ENCODE measurements around the gene HCRTR1. TPM values are rescaled to one million over a fixed set of nuclear protein-coding genes. Genes with fewer than 3 reads are reported as not detected.

HCRTR1 gene
- total RNA-seq, 2 donors from 2014 or later, result not detected

DNA sequence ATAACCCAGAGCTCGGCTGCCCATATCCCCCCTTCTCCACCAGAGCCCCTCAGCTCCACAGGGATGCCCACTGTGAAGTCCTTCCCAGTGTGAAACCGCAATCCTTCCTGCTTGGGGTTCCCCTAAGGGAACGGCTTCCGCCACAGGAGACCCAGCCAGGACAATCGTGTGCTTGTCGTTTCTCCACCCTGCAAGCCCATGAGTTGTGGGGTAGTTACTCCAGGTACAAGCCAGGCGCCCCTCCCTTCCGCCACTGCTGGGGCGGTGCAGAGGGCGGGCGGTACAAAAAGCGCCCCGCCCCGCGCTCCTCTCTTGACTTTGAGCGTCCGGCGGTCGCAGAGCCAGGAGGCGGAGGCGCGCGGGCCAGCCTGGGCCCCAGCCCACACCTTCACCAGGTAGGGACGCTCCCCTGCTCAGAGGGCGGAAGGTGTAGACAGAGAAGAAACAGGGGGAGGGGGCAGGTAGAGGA is 41.3 kb upstream of the HCRTR1 start, which contains the start of gene TINAGL1:
TSS of gene TINAGL1 (plus strand) at position 315 of the 469 bp plus-strand sequence. CDS start 634 bp downstream, outside the sequence.
- H3K4me1 Mint-ChIP-seq, result peaks cover 9% of the 10 kb centered on the region
- peaks cover 2% of the 10 kb centered on the region for H3K36me3 Mint-ChIP-seq (ENCODE audit: low read depth)
- no peak within 1 kb of the TSS for H3K4me3 Mint-ChIP-seq
- no peak for ATAC-seq
- no peak within 1 kb of the TSS for H3K27ac Mint-ChIP-seq
- no peaks in the 10 kb centered on the region for H3K9me3 ChIP-seq (ENCODE audit: control insufficient read depth, low read length, poor library complexity, severe bottlenecking)
- no peak for DNase-seq
- peaks cover 56% of the 10 kb centered on the region for H3K27me3 Mint-ChIP-seq

DNA sequence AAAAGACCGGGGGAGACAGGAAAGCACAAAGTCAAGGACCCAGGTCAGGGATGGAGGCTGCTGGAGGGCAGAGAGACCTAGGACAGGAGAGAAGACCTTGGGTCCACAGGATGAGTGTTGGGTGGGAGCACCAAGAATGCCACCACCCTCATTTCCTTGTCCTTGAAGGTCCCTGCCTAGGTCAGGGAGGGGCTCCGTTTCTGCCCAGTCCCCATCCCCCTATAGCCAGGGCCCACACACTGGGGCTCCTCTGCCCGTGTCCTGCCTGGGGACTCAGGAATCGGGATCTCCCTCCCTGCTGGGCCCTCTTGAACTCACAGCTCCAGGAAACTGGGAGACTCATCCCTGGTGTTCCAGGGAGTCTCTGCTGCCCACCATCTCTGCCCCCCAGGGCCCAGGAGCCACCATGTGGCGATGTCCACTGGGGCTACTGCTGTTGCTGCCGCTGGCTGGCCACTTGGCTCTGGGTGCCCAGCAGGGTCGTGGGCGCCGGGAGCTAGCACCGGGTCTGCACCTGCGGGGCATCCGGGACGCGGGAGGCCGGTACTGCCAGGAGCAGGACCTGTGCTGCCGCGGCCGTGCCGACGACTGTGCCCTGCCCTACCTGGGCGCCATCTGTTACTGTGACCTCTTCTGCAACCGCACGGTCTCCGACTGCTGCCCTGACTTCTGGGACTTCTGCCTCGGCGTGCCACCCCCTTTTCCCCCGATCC is 40.6 kb upstream of the HCRTR1 start:
- Mint-ChIP-seq H3K4me1 (peaks cover 7% of the 10 kb centered on the region), H3K27ac (no peak overlapping the region), H3K36me3 (ENCODE audit: low read depth) (peaks cover 2% of the 10 kb centered on the region), H3K27me3 (peaks cover 53% of the 10 kb centered on the region), H3K4me3 (no peak overlapping the region)
- no peak for ATAC-seq
- no peak for DNase-seq
- no peaks in the 10 kb centered on the region for H3K9me3 ChIP-seq (ENCODE audit: control insufficient read depth, low read length, poor library complexity, severe bottlenecking)

DNA sequence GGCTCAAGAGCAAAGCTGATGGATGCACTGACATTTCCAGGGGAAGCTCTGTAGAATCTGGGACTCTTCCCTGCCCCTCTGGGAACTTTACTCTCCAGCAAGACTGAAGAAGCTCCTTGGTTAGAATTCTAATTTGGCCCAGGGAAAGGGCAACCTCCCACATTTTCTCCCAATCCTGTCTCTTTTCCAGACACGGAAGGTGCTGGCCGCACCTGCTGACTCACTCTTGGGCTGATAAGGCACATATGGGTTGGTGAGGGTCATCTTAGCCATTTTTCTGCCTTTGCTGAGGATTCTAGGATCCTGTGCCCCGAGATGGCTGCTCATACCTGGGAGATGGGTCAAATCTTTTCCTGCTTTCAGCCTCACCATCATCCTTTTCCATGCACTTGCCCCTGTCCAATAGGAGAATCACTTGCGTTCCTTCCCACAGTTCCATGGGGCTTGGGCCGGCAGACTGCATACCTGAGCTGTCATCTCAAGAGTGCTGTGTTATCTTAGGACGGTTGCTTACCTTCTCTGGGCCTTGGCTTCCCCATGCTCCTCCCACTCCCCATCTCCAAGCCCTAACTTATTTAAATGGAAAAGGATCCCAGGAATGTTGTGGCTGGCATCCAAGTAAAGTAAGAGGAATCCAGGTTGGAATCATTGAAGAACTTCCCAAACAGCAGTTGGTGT is 39.8 kb upstream of the HCRTR1 start:
- H3K27me3 Mint-ChIP-seq, result peaks cover 53% of the 10 kb centered on the region
- peaks cover 7% of the 10 kb centered on the region for H3K4me1 Mint-ChIP-seq
- H3K27ac Mint-ChIP-seq, result no peak overlapping the region
- DNase-seq, result no peak
- H3K36me3 Mint-ChIP-seq (ENCODE audit: low read depth), result peaks cover 2% of the 10 kb centered on the region
- H3K9me3 ChIP-seq (ENCODE audit: control insufficient read depth, low read length, poor library complexity, severe bottlenecking), result no peaks in the 10 kb centered on the region
- no peak overlapping the region for H3K4me3 Mint-ChIP-seq
- no peak for ATAC-seq

DNA sequence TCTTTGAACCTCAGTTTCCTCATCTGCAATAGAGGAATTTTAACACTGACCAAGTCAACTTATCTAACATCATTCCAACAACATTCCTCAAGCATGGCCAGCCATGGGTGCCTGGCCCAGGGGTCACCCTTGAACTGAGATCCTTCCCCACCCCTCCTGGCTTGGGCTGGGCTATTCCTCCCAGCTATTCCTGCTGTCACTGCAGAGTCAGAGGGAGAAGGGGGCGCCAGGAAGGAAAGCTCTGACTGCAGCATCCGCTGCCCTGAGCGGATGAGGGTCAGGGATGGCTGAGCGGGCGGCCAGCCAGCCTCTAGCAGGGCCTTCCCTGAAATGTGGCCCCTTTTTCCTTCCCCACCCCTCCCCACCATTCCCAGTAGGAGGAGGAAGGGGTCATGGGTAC is 38.1 kb upstream of the HCRTR1 start:
- Mint-ChIP-seq H3K4me1 (peaks cover 9% of the 10 kb centered on the region), H3K27ac (no peak overlapping the region)

DNA sequence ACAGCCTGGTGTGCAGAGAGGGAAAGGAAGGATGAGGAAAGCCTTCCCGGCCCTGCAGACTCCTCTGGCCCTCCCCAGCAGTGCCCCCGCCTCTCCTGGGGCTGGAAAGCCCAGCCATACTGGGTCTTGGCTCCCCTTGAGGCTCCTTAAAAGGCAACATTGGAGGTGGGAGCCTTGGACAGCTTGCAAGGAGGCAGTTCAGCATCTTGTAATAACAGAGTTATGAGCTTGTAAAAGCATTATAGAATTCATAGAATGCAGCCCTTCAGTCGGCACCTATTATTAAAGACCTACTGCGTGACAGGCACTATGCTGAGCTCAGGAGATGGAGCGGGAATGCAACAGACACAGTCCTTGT is 37.0 kb upstream of the HCRTR1 start:
- Mint-ChIP-seq H3K4me3 (no peak overlapping the region), H3K4me1 (peaks cover 9% of the 10 kb centered on the region), H3K36me3 (ENCODE audit: low read depth) (no peaks in the 10 kb centered on the region), H3K27me3 (peaks cover 35% of the 10 kb centered on the region), H3K27ac (no peak overlapping the region)
- no peak for DNase-seq
- ATAC-seq, result no peak
- H3K9me3 ChIP-seq (ENCODE audit: control insufficient read depth, low read length, poor library complexity, severe bottlenecking), result no peaks in the 10 kb centered on the region

More for the DNA sequence above, 38.1 kb upstream of the HCRTR1 start:
- no peak for DNase-seq
- H3K36me3 Mint-ChIP-seq (ENCODE audit: low read depth), result no peaks in the 10 kb centered on the region
- H3K4me3 Mint-ChIP-seq, result no peak overlapping the region
- peaks cover 47% of the 10 kb centered on the region for H3K27me3 Mint-ChIP-seq
- H3K9me3 ChIP-seq (ENCODE audit: control insufficient read depth, low read length, poor library complexity, severe bottlenecking), result no peaks in the 10 kb centered on the region
- no peak for ATAC-seq

DNA sequence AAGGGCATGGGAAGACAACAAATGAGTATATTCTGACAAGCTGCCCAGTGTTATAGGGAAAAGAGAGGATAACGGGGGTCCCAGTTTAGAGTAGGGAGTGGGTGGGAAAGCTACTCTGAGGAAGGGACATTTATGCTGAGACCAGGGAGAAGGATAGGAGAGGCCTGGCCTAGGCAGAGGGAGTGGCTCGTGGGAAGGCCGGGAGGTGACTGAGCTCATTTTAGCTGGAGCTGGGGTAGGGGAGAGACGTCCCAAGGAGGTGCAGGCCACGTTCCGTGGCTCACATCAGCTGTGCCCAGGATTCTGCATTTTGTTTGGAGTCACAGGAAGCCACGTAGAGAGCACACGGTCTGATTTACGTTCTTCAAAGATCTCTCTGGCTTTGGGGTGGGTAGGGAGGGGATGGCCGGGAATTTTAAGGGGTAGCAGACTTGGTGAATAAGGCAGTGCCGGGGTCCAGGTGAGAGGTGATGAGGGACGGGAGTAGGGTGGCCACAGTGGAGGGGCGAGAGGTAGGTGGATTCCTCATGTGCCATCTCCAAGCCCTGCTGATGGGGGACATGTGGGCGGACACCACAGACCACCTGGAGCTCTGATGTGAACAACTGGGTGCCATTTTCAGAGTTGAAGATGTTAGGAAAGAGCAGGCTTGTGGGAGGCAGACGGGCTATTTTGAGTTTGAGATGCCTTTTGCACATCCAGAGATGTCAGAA is 36.4 kb upstream of the HCRTR1 start:
- H3K36me3 Mint-ChIP-seq (ENCODE audit: low read depth), result no peaks in the 10 kb centered on the region
- peaks cover 30% of the 10 kb centered on the region for H3K27me3 Mint-ChIP-seq
- no peaks in the 10 kb centered on the region for H3K9me3 ChIP-seq (ENCODE audit: control insufficient read depth, low read length, poor library complexity, severe bottlenecking)
- H3K27ac Mint-ChIP-seq, result no peak overlapping the region
- ATAC-seq, result no peak
- no peak overlapping the region for H3K4me3 Mint-ChIP-seq
- DNase-seq, result no peak
- H3K4me1 Mint-ChIP-seq, result peaks cover 6% of the 10 kb centered on the region

DNA sequence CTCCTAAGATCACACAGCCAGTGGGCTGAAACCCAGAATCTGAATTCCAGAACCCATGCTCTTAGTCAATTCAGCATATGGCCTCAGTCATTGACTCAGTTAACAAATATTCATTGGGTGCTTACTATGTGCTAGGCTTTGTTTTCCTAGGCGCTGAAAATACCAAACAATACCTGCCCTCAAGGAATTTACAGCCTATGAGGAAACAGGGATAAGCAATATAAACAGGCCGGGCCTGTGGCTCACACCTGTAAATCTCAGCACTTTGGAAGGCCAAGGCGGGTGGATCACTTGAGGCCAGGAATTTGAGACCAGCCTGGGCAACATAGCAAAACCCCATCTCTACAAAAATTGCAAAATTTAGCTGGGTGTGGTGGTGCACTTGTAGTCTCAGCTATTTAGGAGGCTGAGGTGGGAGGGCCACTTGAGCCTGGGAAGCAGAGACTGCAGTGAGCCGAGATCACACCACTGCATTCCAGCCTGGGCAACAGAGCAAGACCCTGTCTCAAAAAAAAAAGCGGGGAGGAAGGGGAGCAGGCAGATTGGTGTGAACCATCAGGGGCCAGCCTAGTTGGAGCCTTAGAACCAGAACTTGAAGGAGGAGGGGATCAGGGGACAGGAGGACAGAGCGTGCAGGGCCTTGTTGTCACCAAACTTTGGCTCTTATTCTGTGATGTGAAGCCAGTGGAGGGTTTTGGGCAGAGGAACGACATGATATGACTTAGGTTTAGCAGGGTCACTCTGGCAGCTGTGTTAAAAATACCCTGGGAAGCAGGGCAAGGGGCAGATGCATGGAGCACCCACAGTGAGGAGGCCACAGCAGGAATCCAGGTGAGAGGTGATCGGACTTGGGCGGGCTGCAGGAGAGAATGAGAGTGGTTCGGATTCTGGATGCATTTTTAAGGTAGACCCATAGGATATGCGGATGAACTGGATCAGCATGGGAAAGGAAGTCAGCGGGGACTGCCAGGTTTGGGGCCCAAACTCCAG is 35.4 kb upstream of the HCRTR1 start:
- peaks cover 24% of the 10 kb centered on the region for H3K27me3 Mint-ChIP-seq
- DNase-seq, result no peak
- ATAC-seq, result no peak
- no peak overlapping the region for H3K4me3 Mint-ChIP-seq
- H3K36me3 Mint-ChIP-seq (ENCODE audit: low read depth), result no peaks in the 10 kb centered on the region
- H3K4me1 Mint-ChIP-seq, result peaks cover 2% of the 10 kb centered on the region
- no peaks in the 10 kb centered on the region for H3K9me3 ChIP-seq (ENCODE audit: control insufficient read depth, low read length, poor library complexity, severe bottlenecking)
- H3K27ac Mint-ChIP-seq, result no peak overlapping the region

DNA sequence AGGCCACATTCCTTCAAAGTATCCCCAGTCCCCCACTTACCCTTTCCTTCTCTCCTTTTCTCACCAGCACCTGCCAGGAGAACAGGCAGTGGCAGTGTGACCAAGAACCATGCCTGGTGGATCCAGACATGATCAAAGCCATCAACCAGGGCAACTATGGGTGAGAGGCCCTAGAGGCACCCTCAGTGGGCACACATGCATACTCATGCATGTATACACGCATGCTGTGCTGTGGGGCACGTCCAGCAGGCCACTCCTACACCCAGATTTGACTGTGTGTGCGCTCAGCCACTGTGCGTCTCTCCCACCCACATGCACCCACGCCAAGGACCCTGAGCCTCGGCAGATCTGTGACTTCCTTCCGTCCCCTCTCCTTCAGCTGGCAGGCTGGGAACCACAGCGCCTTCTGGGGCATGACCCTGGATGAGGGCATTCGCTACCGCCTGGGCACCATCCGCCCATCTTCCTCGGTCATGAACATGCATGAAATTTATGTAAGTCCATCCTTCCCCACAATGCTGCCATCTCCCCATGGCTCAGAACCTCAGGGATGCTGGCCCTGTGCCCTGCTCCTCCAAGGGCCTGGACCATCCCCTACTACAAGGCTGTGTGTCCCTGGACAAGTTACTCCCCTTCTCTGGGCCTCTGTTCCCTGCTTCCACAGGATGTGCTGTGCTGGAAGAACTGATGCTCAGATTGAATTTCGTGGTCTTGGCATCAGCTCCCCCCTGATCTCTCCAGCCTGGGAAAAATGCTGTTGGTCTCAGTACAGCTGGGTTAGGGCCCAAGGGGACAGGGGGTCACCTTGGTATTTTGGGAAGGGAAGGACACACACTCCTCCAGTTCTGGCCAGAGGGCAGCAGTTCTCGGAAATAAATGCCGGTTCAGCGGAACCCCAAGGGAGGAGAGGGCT is 34.2 kb upstream of the HCRTR1 start:
- Mint-ChIP-seq H3K36me3 (ENCODE audit: low read depth) (no peaks in the 10 kb centered on the region), H3K27me3 (peaks cover 31% of the 10 kb centered on the region), H3K4me1 (peaks cover 5% of the 10 kb centered on the region), H3K27ac (no peak overlapping the region), H3K4me3 (no peak overlapping the region)
- H3K9me3 ChIP-seq (ENCODE audit: control insufficient read depth, low read length, poor library complexity, severe bottlenecking), result no peaks in the 10 kb centered on the region
- no peak for ATAC-seq
- DNase-seq, result no peak

DNA sequence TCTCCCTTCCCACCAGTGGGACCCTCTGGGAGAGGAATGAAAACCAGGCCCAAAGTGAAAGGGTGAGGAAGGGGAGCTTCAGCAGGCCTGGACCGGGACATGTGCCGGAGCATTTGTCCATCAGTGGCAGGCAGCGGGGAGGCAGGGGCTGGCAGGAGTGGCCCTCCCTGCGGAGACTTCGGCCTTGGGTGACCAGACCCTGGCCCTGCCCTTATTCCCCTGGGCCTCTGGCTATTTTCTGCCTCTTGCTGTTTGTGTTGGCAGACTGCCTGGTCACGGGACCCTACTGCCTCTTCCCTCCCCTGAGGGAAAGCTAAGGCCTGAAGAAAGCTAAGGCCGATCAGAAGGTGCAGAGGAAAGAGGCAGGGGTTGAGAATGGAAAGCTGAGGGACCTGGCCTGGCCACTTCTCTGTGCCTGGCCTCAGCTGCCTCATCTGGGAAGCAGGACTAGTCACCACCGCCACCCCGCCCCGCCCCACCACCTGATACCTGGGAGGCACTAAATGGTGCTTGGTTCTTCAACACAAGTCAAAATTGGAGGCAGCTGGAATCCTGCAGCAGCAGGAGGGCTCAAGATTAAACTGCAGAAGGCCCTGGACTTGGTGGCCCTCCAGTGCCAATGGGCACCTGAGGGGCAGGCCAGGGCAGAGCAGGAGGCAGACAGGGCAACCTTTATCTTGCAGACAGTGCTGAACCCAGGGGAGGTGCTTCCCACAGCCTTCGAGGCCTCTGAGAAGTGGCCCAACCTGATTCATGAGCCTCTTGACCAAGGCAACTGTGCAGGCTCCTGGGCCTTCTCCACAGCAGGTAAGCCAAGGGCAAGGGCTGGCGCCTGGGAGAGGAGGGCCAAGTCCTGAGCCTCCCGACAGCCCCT is 33.3 kb upstream of the HCRTR1 start:
- Mint-ChIP-seq H3K27me3 (peaks cover 35% of the 10 kb centered on the region), H3K4me1 (peaks cover 7% of the 10 kb centered on the region), H3K4me3 (no peak overlapping the region), H3K27ac (no peak overlapping the region), H3K36me3 (ENCODE audit: low read depth) (no peaks in the 10 kb centered on the region)
- no peaks in the 10 kb centered on the region for H3K9me3 ChIP-seq (ENCODE audit: control insufficient read depth, low read length, poor library complexity, severe bottlenecking)
- ATAC-seq (no peak), DNase-seq (no peak)

DNA sequence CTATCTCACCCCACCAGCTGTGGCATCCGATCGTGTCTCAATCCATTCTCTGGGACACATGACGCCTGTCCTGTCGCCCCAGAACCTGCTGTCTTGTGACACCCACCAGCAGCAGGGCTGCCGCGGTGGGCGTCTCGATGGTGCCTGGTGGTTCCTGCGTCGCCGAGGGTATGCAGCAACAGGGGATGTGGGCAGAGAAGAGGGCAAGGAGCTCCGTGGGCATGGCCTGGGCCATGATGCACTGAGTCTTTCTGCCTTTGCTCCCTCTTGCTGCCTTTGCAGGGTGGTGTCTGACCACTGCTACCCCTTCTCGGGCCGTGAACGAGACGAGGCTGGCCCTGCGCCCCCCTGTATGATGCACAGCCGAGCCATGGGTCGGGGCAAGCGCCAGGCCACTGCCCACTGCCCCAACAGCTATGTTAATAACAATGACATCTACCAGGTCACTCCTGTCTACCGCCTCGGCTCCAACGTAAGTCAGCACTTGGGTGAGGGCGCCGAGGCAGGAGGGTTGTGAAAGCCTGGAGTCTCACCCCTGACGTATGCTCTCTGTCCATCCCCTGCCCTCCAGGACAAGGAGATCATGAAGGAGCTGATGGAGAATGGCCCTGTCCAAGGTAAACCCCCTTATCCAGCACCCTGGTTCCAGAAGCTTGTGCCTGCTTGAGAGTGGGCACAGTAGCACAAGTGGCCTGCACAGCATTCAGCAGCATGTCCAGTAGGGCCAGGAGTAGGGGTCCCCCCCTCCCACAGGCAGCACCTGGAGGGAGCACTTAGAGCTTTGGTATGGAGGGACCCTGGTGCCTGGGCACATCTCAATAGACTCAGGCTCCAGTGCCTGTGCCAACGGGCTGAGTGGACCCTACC is 32.4 kb upstream of the HCRTR1 start:
- no peaks in the 10 kb centered on the region for H3K9me3 ChIP-seq (ENCODE audit: control insufficient read depth, low read length, poor library complexity, severe bottlenecking)
- no peak overlapping the region for H3K27ac Mint-ChIP-seq
- H3K4me1 Mint-ChIP-seq, result peaks cover 8% of the 10 kb centered on the region
- no peak for ATAC-seq
- no peak overlapping the region for H3K4me3 Mint-ChIP-seq
- H3K36me3 Mint-ChIP-seq (ENCODE audit: low read depth), result no peaks in the 10 kb centered on the region
- peaks cover 39% of the 10 kb centered on the region for H3K27me3 Mint-ChIP-seq
- DNase-seq, result no peak
